ENCODE data around the gene SLC33A1.

The SLC33A1 gene

GRCh38 chr3:155790272-155790925, 63.8 kb downstream of the SLC33A1 start:
- DNase-seq = no peak

GRCh38 chr3:155785662-155786295, 68.4 kb downstream of the SLC33A1 start:
- no peak for DNase-seq

GRCh38 chr3:155782390-155782953, 71.8 kb downstream of the SLC33A1 start:
- no peak for DNase-seq

- no peak for DNase-seq
Measured at GRCh38 chr3:155780291-155780690, 73.9 kb downstream of the SLC33A1 start.

- no peak for DNase-seq
Measured at GRCh38 chr3:155778462-155778861, 75.8 kb downstream of the SLC33A1 start.

GRCh38 chr3:155772801-155773200, 81.4 kb downstream of the SLC33A1 start:
- DNase-seq = no peak

- DNase-seq = no peak
Measured at GRCh38 chr3:155771126-155771525, 83.1 kb downstream of the SLC33A1 start.
